ENCODE measurements around the gene SCAF4. TPM values are rescaled to one million over a fixed set of nuclear protein-coding genes. Genes with fewer than 3 reads are reported as not detected.

SCAF4 gene
- total RNA-seq, 1 donor from 2014 or later: 49.7 TPM

DNA sequence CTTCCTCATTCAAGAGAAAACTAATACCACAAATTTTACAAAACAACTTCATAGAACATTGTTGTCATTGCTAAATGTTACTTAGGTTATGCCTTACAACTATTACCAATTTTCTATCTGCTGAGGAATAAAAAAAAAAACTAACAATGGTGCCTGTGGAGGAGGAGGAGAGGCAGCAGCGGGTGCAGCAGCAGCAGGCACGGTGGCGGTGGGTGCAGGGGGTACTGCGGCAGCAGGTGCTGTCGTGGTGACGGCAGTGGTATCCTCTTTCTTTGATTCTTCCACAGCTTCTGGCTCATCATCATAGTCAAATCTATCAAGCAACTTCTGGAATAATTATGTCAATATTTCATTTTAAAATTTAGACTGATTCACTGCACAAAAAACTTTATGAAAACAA lies 35.5 kb downstream of the SCAF4 start:
- peaks cover 22% of the 10 kb centered on the region for H3K36me3 Mint-ChIP-seq (ENCODE audit: low read depth, unreplicated experiment)
- H3K4me3 Mint-ChIP-seq (ENCODE audit: unreplicated experiment): no peak overlapping the region

DNA sequence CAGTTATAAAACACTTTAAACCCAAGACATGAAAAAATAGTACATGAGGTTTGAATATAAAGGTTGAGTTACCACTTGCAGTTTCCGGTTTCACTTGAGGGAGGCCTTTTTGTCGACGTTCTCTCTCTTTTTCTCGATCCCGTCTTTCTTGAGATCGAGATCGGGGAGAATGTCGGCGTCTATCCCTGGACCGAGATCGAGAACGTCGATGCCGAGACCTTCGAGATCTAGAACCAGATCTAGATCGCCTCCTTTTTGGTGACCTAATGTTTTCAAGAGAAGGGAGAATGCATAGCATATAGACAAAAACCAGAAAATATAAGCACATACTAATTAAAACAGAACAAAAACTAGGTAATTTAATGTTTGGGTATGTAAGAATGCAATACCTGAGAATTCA lies 38.7 kb downstream of the SCAF4 start:
- H3K27ac Mint-ChIP-seq (ENCODE audit: unreplicated experiment): no peak overlapping the region

More for the DNA sequence above, 35.5 kb downstream of the SCAF4 start:
- no peaks in the 10 kb centered on the region for H3K27me3 Mint-ChIP-seq (ENCODE audit: unreplicated experiment)
- H3K9me3 Mint-ChIP-seq (ENCODE audit: unreplicated experiment): no peaks in the 10 kb centered on the region
- H3K27ac Mint-ChIP-seq (ENCODE audit: unreplicated experiment): no peak overlapping the region
- no peaks in the 10 kb centered on the region for H3K4me1 Mint-ChIP-seq (ENCODE audit: unreplicated experiment)
- TF ChIP-seq, protein P1, sequence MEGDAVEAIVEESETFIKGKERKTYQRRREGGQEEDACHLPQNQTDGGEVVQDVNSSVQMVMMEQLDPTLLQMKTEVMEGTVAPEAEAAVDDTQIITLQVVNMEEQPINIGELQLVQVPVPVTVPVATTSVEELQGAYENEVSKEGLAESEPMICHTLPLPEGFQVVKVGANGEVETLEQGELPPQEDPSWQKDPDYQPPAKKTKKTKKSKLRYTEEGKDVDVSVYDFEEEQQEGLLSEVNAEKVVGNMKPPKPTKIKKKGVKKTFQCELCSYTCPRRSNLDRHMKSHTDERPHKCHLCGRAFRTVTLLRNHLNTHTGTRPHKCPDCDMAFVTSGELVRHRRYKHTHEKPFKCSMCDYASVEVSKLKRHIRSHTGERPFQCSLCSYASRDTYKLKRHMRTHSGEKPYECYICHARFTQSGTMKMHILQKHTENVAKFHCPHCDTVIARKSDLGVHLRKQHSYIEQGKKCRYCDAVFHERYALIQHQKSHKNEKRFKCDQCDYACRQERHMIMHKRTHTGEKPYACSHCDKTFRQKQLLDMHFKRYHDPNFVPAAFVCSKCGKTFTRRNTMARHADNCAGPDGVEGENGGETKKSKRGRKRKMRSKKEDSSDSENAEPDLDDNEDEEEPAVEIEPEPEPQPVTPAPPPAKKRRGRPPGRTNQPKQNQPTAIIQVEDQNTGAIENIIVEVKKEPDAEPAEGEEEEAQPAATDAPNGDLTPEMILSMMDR (IDR thresholded peaks at IDR 0.05; ENCODE audit: unreplicated experiment): no peak
- DNase-seq (ENCODE audit: low spot score): no peak

DNA sequence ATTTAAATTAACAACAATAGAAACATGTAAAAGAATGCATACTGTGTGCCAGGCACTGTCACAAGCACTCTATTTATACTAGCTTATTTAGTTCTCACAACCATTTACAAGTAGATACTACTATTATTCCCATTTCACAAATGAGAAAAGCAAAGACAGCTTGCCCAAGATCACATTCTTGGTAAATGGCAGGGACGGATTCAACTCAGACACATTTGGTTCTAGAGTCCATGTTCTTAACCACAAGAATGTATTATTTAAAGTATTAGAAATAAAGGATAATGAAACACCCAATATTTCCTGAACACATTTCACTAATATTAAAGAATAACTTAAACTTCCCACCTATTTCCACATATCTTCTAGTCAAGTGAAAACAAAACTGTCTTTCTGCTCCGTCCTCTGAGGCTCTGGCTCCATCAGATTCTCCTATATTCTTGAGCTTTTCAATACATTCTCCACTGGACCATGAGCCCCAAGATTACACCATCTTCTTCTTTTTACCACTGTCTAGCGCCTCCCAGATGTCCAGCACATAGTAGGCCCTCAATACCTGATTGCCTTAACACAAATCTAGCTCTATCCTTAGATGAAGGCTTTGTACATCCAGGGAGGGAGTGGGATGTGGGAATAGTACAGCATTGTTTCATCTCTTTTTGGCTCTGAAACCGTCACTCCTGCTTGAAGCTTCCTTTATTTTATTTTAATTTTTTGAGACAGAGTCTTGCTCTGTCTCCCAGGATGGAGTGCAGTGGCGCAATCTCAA lies 43.1 kb downstream of the SCAF4 start:
- peaks cover 42% of the 10 kb centered on the region for H3K36me3 Mint-ChIP-seq (ENCODE audit: low read depth, unreplicated experiment)
- H3K9me3 Mint-ChIP-seq (ENCODE audit: unreplicated experiment): no peaks in the 10 kb centered on the region
- H3K4me3 Mint-ChIP-seq (ENCODE audit: unreplicated experiment): no peak overlapping the region
- no peak for DNase-seq (ENCODE audit: low spot score)
- no peak overlapping the region for H3K27ac Mint-ChIP-seq (ENCODE audit: unreplicated experiment)
- H3K27me3 Mint-ChIP-seq (ENCODE audit: unreplicated experiment): no peaks in the 10 kb centered on the region
- no peaks in the 10 kb centered on the region for H3K4me1 Mint-ChIP-seq (ENCODE audit: unreplicated experiment)
- TF ChIP-seq, protein P1 (IDR thresholded peaks at IDR 0.05; ENCODE audit: unreplicated experiment): no peak

More for the DNA sequence above, 38.7 kb downstream of the SCAF4 start:
- Mint-ChIP-seq H3K4me1 (ENCODE audit: unreplicated experiment) (no peaks in the 10 kb centered on the region), H3K36me3 (ENCODE audit: low read depth, unreplicated experiment) (peaks cover 30% of the 10 kb centered on the region), H3K27me3 (ENCODE audit: unreplicated experiment) (no peaks in the 10 kb centered on the region), H3K9me3 (ENCODE audit: unreplicated experiment) (no peaks in the 10 kb centered on the region), H3K4me3 (ENCODE audit: unreplicated experiment) (no peak overlapping the region)
- no peak for DNase-seq (ENCODE audit: low spot score)
- TF ChIP-seq, protein P1 (IDR thresholded peaks at IDR 0.05; ENCODE audit: unreplicated experiment): no peak

DNA sequence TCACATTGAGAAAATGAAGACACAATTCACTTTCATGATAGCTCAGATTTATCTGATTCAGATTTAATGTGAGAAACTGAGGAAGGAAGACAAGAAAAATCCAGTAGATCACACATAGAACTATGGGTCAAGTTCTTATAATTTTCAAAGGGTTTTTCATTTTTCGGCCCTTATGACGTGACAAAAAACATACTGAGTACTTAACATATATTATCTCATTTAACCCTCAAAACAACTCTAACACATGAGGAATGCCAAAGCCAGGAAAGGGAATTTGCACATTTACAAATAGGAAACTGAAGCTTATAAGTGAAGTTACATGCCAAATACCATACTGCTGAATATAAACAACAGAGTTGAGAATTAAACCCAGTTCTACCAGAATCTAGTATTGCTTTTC lies 44.8 kb downstream of the SCAF4 start:
- TF ChIP-seq, protein P1 (IDR thresholded peaks at IDR 0.05; ENCODE audit: unreplicated experiment): no peak
- DNase-seq (ENCODE audit: low spot score): no peak
- Mint-ChIP-seq H3K27me3 (ENCODE audit: unreplicated experiment) (no peaks in the 10 kb centered on the region), H3K27ac (ENCODE audit: unreplicated experiment) (no peak overlapping the region), H3K9me3 (ENCODE audit: unreplicated experiment) (no peaks in the 10 kb centered on the region), H3K4me1 (ENCODE audit: unreplicated experiment) (no peaks in the 10 kb centered on the region), H3K36me3 (ENCODE audit: low read depth, unreplicated experiment) (peaks cover 41% of the 10 kb centered on the region), H3K4me3 (ENCODE audit: unreplicated experiment) (peak overlapping the region; percentile 13)

DNA sequence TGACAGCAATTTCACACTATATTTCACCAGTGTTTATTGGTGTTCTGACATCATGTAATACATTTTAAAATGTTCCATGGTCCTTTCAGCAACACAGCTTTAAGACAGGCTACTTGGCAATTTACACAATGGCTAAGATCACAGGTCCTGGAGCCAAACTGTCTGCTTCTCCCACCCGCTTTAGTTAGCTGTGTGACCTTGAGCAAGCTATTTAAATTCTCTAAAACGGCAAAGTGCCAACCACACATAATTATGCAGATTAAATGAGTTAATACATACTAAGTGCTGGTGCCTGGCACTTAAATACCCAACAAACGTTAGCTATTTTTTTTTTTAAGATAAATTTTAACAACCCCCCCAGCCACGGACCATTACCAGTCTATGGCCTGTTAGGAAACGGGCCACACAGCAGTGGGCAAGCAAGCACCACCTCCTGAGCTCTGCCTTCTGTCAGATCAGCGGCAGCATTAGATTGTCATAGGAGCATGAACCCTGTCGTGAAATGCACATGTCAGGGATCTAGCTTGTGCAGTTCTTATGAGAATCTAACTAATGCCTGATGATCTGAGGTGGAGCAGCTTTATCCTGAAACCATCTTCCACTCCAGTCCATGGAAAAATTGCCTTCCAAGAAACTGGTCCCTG lies 45.5 kb downstream of the SCAF4 start:
- TF ChIP-seq, protein P1 (IDR thresholded peaks at IDR 0.05; ENCODE audit: unreplicated experiment): no peak
- Mint-ChIP-seq H3K27me3 (ENCODE audit: unreplicated experiment) (no peaks in the 10 kb centered on the region), H3K4me1 (ENCODE audit: unreplicated experiment) (no peaks in the 10 kb centered on the region), H3K27ac (ENCODE audit: unreplicated experiment) (no peak overlapping the region), H3K9me3 (ENCODE audit: unreplicated experiment) (no peaks in the 10 kb centered on the region), H3K36me3 (ENCODE audit: low read depth, unreplicated experiment) (peaks cover 44% of the 10 kb centered on the region), H3K4me3 (ENCODE audit: unreplicated experiment) (peak overlapping the region; percentile 13)
- no peak for DNase-seq (ENCODE audit: low spot score)

All from endothelial cell (in vitro differentiated cells).